GM12878 (cell line): ENCODE results near the gene FHOD3. TPM values are rescaled to one million over a fixed set of nuclear protein-coding genes. Genes with fewer than 3 reads are reported as not detected.

Experiments
- CEBPZ ChIP-seq: fragments of 150-350 bp; IDR thresholded peaks from 2 replicates; pipeline ENCODE4 v1.6.1; 2016; ENCODE audit warnings: low read depth, low read length
- FOXM1 ChIP-seq: IDR thresholded peaks from 2 replicates; pipeline ENCODE4 v1.6.1; 2012; ENCODE audit warnings: low read depth, mild to moderate bottlenecking, inconsistent platforms, low read length, moderate library complexity
- MTA3 ChIP-seq: IDR thresholded peaks from 2 replicates; pipeline ENCODE4 v1.6.1; 2012; ENCODE audit warnings: low read length, inconsistent platforms, borderline replicate concordance
- ZBTB11 ChIP-seq: fragments of 450-650 bp; formaldehyde crosslinking; IDR thresholded peaks from 2 replicates; pipeline ENCODE4 v1.5.0; 2022; ENCODE audit warnings: mild to moderate bottlenecking, missing genetic modification characterization
- polyA plus RNA-seq, 11 experiments: library from polyadenylated mRNA; depleted of rRNA in 4 of 11; unstranded in 6 of 11; stranded (reverse) in 5 of 11; fragments of >200 nt; fragmentation: Nextera tagmentation in 4 of 11; fragmentation: Illumina TruSeq in 1 of 11; extraction: Ambion mirVana in 4 of 11; extraction: Trizol in 1 of 11; gene quantifications; 1 replicate in 1 of 11; 2 replicates in 10 of 11; pipeline versions ENCODE4 v1.2.1 to v1.2.3, GENCODE V29; 2011 to 2016; ENCODE audit warnings: inconsistent platforms in 2 of 11, missing spikeins in 2 of 11, low read depth in 1 of 11
- total RNA-seq, 4 experiments: library from RNA; depleted of rRNA in 3 of 4; stranded (reverse); fragments of >200 nt in 3 of 4; fragmentation: Illumina TruSeq in 1 of 4; extraction: Trizol in 1 of 4; gene quantifications; 2 replicates each; pipeline versions ENCODE4 v1.2.1 to v1.2.3, GENCODE V29; 2013 to 2021

The FHOD3 gene
- total and polyA plus RNA-seq, 10 of the 15 experiments (the other 5 are each of a cell fraction or from before 2014, with no cell fraction given), result 0.77 to 26.7 (median 10.4) TPM

GRCh38 chr18:36490897-36491296 is 193.4 kb downstream of the FHOD3 start (continued):
- TF ChIP-seq CEBPZ (no peak), ZBTB11 (no peak), FOXM1 (no peak), MTA3 (no peak)
